Measurements from ENCODE around the gene ZNF227.
"Not testable (repeated sequence)": the region's sequence is repeated elsewhere in the genome, so short reads cannot be mapped to it uniquely, and the experiment has no call there.

The ZNF227 gene

GRCh38 chr19:44212250-44212865, at the start of gene ZNF227:
TSS of gene ZNF227 (plus strand) at chr19:44212532. CDS start at chr19:44217793, 5,261 bp downstream.
- peak; percentile 95 for DNase-seq

- no peak for DNase-seq
Observed at GRCh38 chr19:44163789-44164188, 48.5 kb upstream of the ZNF227 start.

GRCh38 chr19:44164327-44164672, 48.0 kb upstream of the ZNF227 start:
- DNase-seq: no peak

GRCh38 chr19:44164673-44165512, 47.4 kb upstream of the ZNF227 start, which contains the start of gene ZNF226:
TSS of gene ZNF226 (plus strand) at chr19:44165100. CDS start at chr19:44170081, 4,981 bp downstream.
- peak; percentile 98 for DNase-seq

- not testable (repeated sequence) for DNase-seq
Observed at GRCh38 chr19:44170660-44171059, 41.7 kb upstream of the ZNF227 start.

- no peak for DNase-seq
Observed at GRCh38 chr19:44176590-44176989, 35.7 kb upstream of the ZNF227 start.

GRCh38 chr19:44180968-44181367, 31.4 kb upstream of the ZNF227 start:
- DNase-seq: no peak

- no peak for DNase-seq
Observed at GRCh38 chr19:44182145-44182544, 30.2 kb upstream of the ZNF227 start.

- no peak for DNase-seq
Observed at GRCh38 chr19:44190020-44190419, 22.3 kb upstream of the ZNF227 start.

- DNase-seq: no peak
Observed at GRCh38 chr19:44192127-44192526, 20.2 kb upstream of the ZNF227 start.

GRCh38 chr19:44196772-44197171, 15.6 kb upstream of the ZNF227 start:
- no peak for DNase-seq

GRCh38 chr19:44202470-44202869, 9.9 kb upstream of the ZNF227 start:
- DNase-seq: no peak

GRCh38 chr19:44202974-44203373, 9.4 kb upstream of the ZNF227 start:
- DNase-seq: no peak

- DNase-seq: not testable (repeated sequence)
Observed at GRCh38 chr19:44203877-44204276, 8.5 kb upstream of the ZNF227 start.

- DNase-seq: no peak
Observed at GRCh38 chr19:44204772-44205171, 7.6 kb upstream of the ZNF227 start.

- peak; percentile 91 for DNase-seq
Observed at GRCh38 chr19:44207126-44207803, 5.1 kb upstream of the ZNF227 start.

- no peak for DNase-seq
Observed at GRCh38 chr19:44212866-44213346, 574 bp downstream of the ZNF227 start.

- not testable (repeated sequence) for DNase-seq
Observed at GRCh38 chr19:44219926-44220325, 7.6 kb downstream of the ZNF227 start.

- not testable (repeated sequence) for DNase-seq
Observed at GRCh38 chr19:44220761-44221160, 8.4 kb downstream of the ZNF227 start.

GRCh38 chr19:44221291-44221690, 9.0 kb downstream of the ZNF227 start:
- DNase-seq: not testable (repeated sequence)

GRCh38 chr19:44228318-44228717, 16.0 kb downstream of the ZNF227 start:
- DNase-seq: no peak

GRCh38 chr19:44232867-44233266, 20.5 kb downstream of the ZNF227 start:
- DNase-seq: no peak

- no peak for DNase-seq
Observed at GRCh38 chr19:44236384-44236783, 24.1 kb downstream of the ZNF227 start.

- DNase-seq: not testable (repeated sequence)
Observed at GRCh38 chr19:44252332-44252731, 40.0 kb downstream of the ZNF227 start.
